Parathyroid adenoma (tissue), 2 donors: ENCODE measurements around the gene RASD1.

Experiments
- H2AFZ ChIP-seq: fragments of 300-600 bp; sonication (generic); one replicate; pipeline ENCODE4 v1.7.0; 2017; ENCODE audit warnings: antibody characterized with exemption, mild to moderate bottlenecking
- H3K27ac ChIP-seq: fragments of 300-600 bp; sonication (generic); one replicate; pipeline ENCODE4 v1.7.0; 2017
- H3K27me3 ChIP-seq: fragments of 300-600 bp; sonication (generic); one replicate; pipeline ENCODE4 v1.7.0; 2017; ENCODE audit warnings: low read length; ENCODE audit not compliant: control insufficient read depth, insufficient read depth
- H3K36me3 ChIP-seq: fragments of 300-600 bp; sonication (generic); one replicate; pipeline ENCODE4 v1.7.0; 2017; ENCODE audit warnings: low read length; ENCODE audit not compliant: control insufficient read depth, insufficient read depth
- H3K4me1 ChIP-seq: fragments of 300-600 bp; sonication (generic); one replicate; pipeline ENCODE4 v1.7.0; 2017; ENCODE audit warnings: control low read depth
- H3K4me2 ChIP-seq: fragments of 300-600 bp; sonication (generic); one replicate; pipeline ENCODE4 v1.7.0; 2017; ENCODE audit warnings: low read length
- H3K4me3 ChIP-seq: fragments of 300-600 bp; sonication (generic); one replicate; pipeline ENCODE4 v1.7.0; 2017; ENCODE audit warnings: low read depth, low read length
- H3K79me2 ChIP-seq: fragments of 300-600 bp; sonication (generic); one replicate; pipeline ENCODE4 v1.7.0; 2017; ENCODE audit warnings: control low read depth
- H3K9ac ChIP-seq: fragments of 300-600 bp; sonication (generic); one replicate; pipeline ENCODE4 v1.7.0; 2017; ENCODE audit warnings: mild to moderate bottlenecking
- H3K9me3 ChIP-seq: fragments of 300-600 bp; sonication (generic); one replicate; pipeline ENCODE4 v1.7.0; 2017; ENCODE audit warnings: low read length; ENCODE audit not compliant: control insufficient read depth
- TF ChIP-seq, protein P1 (sequence below): fragments of 300-600 bp; sonication (generic); IDR thresholded peaks from one replicate; pipeline ENCODE4 v1.7.0; 2017; ENCODE audit warnings: antibody characterized with exemption, mild to moderate bottlenecking
- donor health status: primary hyperparathyroidism.

RASD1 gene

DNA sequence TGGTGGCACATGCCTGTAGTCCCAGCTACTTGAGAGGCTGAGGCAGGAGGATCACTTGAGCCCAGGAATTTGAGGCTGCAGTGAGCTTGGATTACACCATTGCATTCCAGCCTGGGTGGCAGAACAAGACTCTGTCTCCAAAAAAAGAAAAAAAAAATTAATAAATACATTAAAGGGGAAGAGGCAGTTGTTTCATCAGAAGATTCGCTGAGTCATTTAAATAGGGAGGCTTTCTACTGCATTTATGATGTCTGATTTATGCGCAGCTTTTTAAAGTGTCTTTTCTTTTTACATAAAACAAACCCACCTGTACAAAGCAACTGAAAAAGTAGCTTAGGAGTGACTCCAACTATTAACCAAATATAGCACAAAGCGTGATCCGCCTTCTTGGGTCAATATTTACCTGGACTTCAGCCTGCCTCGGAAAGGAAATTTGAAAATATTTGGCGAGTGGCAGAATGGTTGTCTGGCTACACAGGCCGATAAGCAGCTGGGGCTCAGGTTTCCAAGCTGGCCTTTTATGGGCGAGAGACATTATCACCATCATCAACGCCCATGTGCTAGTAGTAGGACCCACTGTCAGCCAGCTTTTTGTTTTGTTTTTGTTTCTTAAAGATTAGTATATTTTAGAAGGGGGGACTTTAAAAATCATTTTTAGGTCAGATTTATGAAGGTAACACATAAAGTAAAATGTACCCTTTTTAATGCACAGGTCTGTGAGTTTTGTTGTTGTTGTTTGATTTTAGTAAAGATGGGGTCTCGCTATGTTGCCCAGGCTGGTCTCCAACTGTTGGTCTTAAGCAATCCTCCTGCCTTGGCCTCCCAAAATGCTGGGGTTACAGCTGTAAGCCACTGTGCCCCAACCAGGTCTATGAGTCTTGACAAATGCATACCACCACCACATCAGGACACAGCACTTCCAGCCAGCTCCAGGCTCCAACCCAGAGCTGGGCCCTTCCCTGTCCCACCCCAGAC is 42.5 kb upstream of the RASD1 start:
- H3K9ac ChIP-seq, result no peak overlapping the region
- no peaks in the 10 kb centered on the region for H3K27me3 ChIP-seq
- H3K9me3 ChIP-seq, result no peaks in the 10 kb centered on the region
- H3K79me2 ChIP-seq, result no peaks in the 10 kb centered on the region
- no peak overlapping the region for H3K4me3 ChIP-seq
- no peak overlapping the region for H3K4me2 ChIP-seq
- no peak overlapping the region for H3K27ac ChIP-seq
- TF ChIP-seq, protein P1, sequence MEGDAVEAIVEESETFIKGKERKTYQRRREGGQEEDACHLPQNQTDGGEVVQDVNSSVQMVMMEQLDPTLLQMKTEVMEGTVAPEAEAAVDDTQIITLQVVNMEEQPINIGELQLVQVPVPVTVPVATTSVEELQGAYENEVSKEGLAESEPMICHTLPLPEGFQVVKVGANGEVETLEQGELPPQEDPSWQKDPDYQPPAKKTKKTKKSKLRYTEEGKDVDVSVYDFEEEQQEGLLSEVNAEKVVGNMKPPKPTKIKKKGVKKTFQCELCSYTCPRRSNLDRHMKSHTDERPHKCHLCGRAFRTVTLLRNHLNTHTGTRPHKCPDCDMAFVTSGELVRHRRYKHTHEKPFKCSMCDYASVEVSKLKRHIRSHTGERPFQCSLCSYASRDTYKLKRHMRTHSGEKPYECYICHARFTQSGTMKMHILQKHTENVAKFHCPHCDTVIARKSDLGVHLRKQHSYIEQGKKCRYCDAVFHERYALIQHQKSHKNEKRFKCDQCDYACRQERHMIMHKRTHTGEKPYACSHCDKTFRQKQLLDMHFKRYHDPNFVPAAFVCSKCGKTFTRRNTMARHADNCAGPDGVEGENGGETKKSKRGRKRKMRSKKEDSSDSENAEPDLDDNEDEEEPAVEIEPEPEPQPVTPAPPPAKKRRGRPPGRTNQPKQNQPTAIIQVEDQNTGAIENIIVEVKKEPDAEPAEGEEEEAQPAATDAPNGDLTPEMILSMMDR, result no peak
- H2AFZ ChIP-seq, result no peak overlapping the region
- H3K4me1 ChIP-seq, result peaks cover 9% of the 10 kb centered on the region
- no peaks in the 10 kb centered on the region for H3K36me3 ChIP-seq

DNA sequence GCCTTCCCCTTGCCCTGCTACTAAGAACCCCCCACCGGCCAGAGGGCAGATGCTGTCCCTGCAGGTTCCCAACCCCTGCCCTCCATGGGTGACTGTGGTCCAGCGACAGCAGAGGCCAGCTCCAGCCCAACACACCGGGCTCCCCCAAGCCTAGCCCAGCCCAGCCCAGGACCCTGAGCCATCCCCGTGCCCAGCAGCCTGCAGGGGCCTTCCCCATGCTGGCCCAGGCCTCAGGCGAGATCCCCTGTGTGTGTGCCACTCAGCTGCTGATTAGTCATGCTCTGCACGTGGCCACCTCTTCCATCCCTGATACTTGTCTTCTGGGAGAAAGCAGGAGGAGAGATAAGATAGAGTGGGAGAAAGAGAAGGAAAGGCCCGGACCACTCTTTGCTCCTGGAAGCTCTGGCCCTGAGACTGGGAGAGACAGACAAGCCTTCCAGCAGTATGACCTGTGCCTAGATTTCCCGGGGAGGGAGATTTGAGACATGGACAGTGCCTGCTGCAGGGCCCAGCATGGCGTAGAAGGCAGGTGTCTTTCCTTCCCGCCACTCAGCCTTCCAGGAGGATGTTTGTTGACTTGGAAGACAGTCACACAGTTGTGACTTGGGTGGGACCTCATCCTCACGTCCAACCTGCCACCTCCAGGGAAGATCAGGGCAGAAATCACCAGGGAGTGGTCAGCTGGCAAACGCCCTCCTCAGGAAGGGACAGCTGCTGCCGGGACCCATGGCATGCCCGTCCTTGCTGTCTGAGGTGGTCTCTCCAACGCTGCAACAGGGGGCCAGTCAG is 41.3 kb upstream of the RASD1 start:
- no peak overlapping the region for H3K9ac ChIP-seq
- TF ChIP-seq, protein P1, result no peak

DNA sequence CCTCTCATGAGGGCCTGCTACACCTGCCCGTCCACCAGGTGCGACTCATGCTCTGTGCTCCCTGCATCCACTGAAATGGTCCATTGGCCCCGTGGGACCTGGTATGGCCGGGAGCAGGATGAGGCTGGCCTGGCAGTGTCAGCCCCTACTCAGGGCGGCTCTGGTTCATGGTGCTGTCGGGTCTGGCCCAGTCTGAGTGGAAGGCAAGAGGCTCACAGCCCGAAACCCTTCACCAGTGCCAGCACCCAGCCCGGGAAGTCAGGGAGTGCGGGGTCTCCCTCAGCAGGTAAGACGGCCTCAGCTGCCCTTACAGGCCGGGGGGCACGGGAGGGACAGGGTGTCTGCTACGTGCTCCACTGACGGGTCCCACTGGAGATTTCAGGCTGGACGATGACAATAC is 40.5 kb upstream of the RASD1 start:
- H3K27me3 ChIP-seq, result no peaks in the 10 kb centered on the region

More for the DNA sequence above, 41.3 kb upstream of the RASD1 start:
- Histone ChIP-seq H2AFZ (no peak overlapping the region), H3K4me1 (peaks cover 9% of the 10 kb centered on the region), H3K79me2 (no peaks in the 10 kb centered on the region), H3K9me3 (no peaks in the 10 kb centered on the region), H3K4me2 (no peak overlapping the region), H3K4me3 (no peak overlapping the region), H3K27me3 (no peaks in the 10 kb centered on the region), H3K36me3 (no peaks in the 10 kb centered on the region), H3K27ac (no peak overlapping the region)

DNA sequence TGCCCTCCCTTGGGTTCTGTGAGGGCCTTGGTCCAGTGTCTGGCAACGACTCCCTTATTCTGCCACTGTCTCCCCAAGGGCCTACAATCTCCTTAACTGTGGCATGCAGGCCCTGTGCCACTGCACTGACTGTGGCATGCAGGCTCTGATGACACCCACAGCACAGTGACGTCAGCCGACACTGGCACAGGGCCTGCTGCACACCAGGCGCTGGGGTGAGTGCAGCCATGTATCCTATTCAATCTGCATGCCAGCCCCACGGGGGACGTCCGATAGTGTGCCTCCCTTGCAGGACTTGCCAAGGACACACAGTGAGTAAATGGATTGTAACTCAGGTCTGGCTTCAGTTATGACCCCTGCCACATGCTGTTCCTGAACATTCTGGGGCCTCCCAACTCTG is 39.8 kb upstream of the RASD1 start:
- H3K4me3 ChIP-seq, result no peak overlapping the region
- H3K4me1 ChIP-seq, result peaks cover 9% of the 10 kb centered on the region
- no peak overlapping the region for H3K4me2 ChIP-seq
- no peak overlapping the region for H3K27ac ChIP-seq
- H3K36me3 ChIP-seq, result no peaks in the 10 kb centered on the region
- TF ChIP-seq, protein P1, result no peak
- no peaks in the 10 kb centered on the region for H3K9me3 ChIP-seq
- no peak overlapping the region for H3K9ac ChIP-seq
- H3K79me2 ChIP-seq, result no peaks in the 10 kb centered on the region
- H3K27me3 ChIP-seq, result no peaks in the 10 kb centered on the region
- H2AFZ ChIP-seq, result peak overlapping the region; percentile 13

More for the DNA sequence above, 40.5 kb upstream of the RASD1 start:
- no peaks in the 10 kb centered on the region for H3K9me3 ChIP-seq
- no peak overlapping the region for H3K27ac ChIP-seq
- H3K4me2 ChIP-seq, result no peak overlapping the region
- no peaks in the 10 kb centered on the region for H3K36me3 ChIP-seq
- H3K4me1 ChIP-seq, result peaks cover 9% of the 10 kb centered on the region
- TF ChIP-seq, protein P1, result no peak
- H2AFZ ChIP-seq, result no peak overlapping the region
- H3K79me2 ChIP-seq, result no peaks in the 10 kb centered on the region
- no peak overlapping the region for H3K4me3 ChIP-seq
- no peak overlapping the region for H3K9ac ChIP-seq
